Neuronal stem cell (in vitro differentiated cells): Measurements from ENCODE around the gene ADCK1.

Experiments
- DNase-seq: peaks from one replicate; pipeline ENCODE4 v3.0.0-alpha.2; 2013; ENCODE audit warnings: low spot score
- H2AFZ ChIP-seq: one replicate; pipeline ENCODE4 v1.6.1; 2013; ENCODE audit warnings: mild to moderate bottlenecking, low read length, inconsistent platforms
- H2AK5ac ChIP-seq: 2 replicates; pipeline ENCODE4 v1.6.1; 2013; ENCODE audit warnings: low read depth, mild to moderate bottlenecking, inconsistent platforms, low read length, moderate library complexity, mixed read lengths
- H2BK120ac ChIP-seq: 2 replicates; pipeline ENCODE4 v1.6.1; 2013; ENCODE audit warnings: low read depth, mild to moderate bottlenecking, inconsistent platforms, low read length, moderate library complexity, mixed read lengths
- H2BK12ac ChIP-seq: one replicate; pipeline ENCODE4 v1.6.1; 2013; ENCODE audit warnings: low read length, inconsistent platforms
- H2BK15ac ChIP-seq: 2 replicates; pipeline ENCODE4 v1.6.1; 2013; ENCODE audit warnings: mild to moderate bottlenecking, low read length, inconsistent platforms, mixed read lengths
- H2BK5ac ChIP-seq: one replicate; pipeline ENCODE4 v1.6.1; 2013; ENCODE audit warnings: inconsistent platforms, mild to moderate bottlenecking, low read length, moderate library complexity
- H3K14ac ChIP-seq: one replicate; pipeline ENCODE4 v1.6.1; 2013; ENCODE audit warnings: low read length, inconsistent platforms
- H3K18ac ChIP-seq: 2 replicates; pipeline ENCODE4 v1.6.1; 2013; ENCODE audit warnings: low read length, inconsistent platforms
- H3K23ac ChIP-seq: 2 replicates; pipeline ENCODE4 v1.6.1; 2013; ENCODE audit warnings: low read depth, mild to moderate bottlenecking, mixed read lengths, low read length, inconsistent platforms; ENCODE audit not compliant: poor library complexity
- H3K27ac ChIP-seq: replicated peaks from 3 replicates; pipeline ENCODE4 v1.5.1; 2013; ENCODE audit warnings: low read length, inconsistent platforms
- H3K27me3 ChIP-seq, 3 experiments: 2 replicates each; pipeline ENCODE4 v1.6.1; 2013; ENCODE audit warnings: low read length in 3 of 3, mild to moderate bottlenecking in 2 of 3, inconsistent platforms in 1 of 3, low read depth in 1 of 3, mixed read lengths in 1 of 3, moderate library complexity in 1 of 3; ENCODE audit not compliant: control insufficient read depth in 3 of 3, insufficient read depth in 3 of 3
- H3K36me3 ChIP-seq, 2 donors: replicated peaks in 1 of 2; 2 replicates each; pipeline ENCODE4 v1.6.1; 2013; ENCODE audit warnings: low read length in 2 of 2; ENCODE audit not compliant: control insufficient read depth in 2 of 2, insufficient read depth in 2 of 2
- H3K4ac ChIP-seq: 2 replicates; pipeline ENCODE4 v1.6.1; 2013; ENCODE audit warnings: inconsistent platforms, mild to moderate bottlenecking, low read length, moderate library complexity
- H3K4me1 ChIP-seq, 2 donors: 1 replicate in 1 of 2; 2 replicates in 1 of 2; pipeline ENCODE4 v1.6.1; 2013; ENCODE audit warnings: low read length in 2 of 2, low read depth in 1 of 2; ENCODE audit not compliant: control insufficient read depth in 2 of 2, insufficient read depth in 1 of 2
- H3K4me2 ChIP-seq: one replicate; pipeline ENCODE4 v1.6.1; 2013; ENCODE audit warnings: mild to moderate bottlenecking, low read length, inconsistent platforms; ENCODE audit not compliant: insufficient read depth, poor library complexity, severe bottlenecking
- H3K4me3 ChIP-seq, 2 donors: 2 replicates each; pipeline ENCODE4 v1.5.1; 2013; ENCODE audit warnings: low read length in 2 of 2, mild to moderate bottlenecking in 2 of 2, inconsistent platforms in 1 of 2, moderate library complexity in 1 of 2
- H3K79me1 ChIP-seq: one replicate; pipeline ENCODE4 v1.6.1; 2013; ENCODE audit warnings: low read depth, mild to moderate bottlenecking, inconsistent platforms, low read length, moderate library complexity
- H3K9ac ChIP-seq: one replicate; pipeline ENCODE4 v1.6.1; 2013; ENCODE audit warnings: mild to moderate bottlenecking, low read depth, low read length, inconsistent platforms; ENCODE audit not compliant: poor library complexity
- H3K9me3 ChIP-seq, 2 donors: replicated peaks in 1 of 2; 2 replicates each; pipeline versions ENCODE3 to v1.6.1; 2013; ENCODE audit warnings: low read length in 2 of 2, mild to moderate bottlenecking in 2 of 2, inconsistent platforms in 1 of 2, low read depth in 1 of 2, mixed read lengths in 1 of 2, moderate library complexity in 1 of 2; ENCODE audit not compliant: control insufficient read depth in 2 of 2, insufficient read depth in 1 of 2
- H4K8ac ChIP-seq: one replicate; pipeline ENCODE4 v1.6.1; 2013; ENCODE audit warnings: low read depth, mild to moderate bottlenecking, inconsistent platforms, low read length, moderate library complexity
- H4K91ac ChIP-seq: one replicate; pipeline ENCODE4 v1.6.1; 2013; ENCODE audit warnings: low read length, low read depth, mild to moderate bottlenecking, inconsistent platforms; ENCODE audit not compliant: poor library complexity
- WGBS, 2 donors: extraction: QIAGEN DNeasy Blood & Tissue Kit; methylation state at CpG; one replicate each; pipeline ENCODE4 v1.1.7; 2013; ENCODE audit warnings: missing lambda C conversion rate in 2 of 2, mixed read lengths in 1 of 2; ENCODE audit not compliant: insufficient read length in 2 of 2, insufficient replicate concordance in 1 of 2; ENCODE audit errors: extremely low coverage in 2 of 2; 5-methylcytosine and 5-hydroxymethylcytosine counted together

ADCK1 gene

DNA sequence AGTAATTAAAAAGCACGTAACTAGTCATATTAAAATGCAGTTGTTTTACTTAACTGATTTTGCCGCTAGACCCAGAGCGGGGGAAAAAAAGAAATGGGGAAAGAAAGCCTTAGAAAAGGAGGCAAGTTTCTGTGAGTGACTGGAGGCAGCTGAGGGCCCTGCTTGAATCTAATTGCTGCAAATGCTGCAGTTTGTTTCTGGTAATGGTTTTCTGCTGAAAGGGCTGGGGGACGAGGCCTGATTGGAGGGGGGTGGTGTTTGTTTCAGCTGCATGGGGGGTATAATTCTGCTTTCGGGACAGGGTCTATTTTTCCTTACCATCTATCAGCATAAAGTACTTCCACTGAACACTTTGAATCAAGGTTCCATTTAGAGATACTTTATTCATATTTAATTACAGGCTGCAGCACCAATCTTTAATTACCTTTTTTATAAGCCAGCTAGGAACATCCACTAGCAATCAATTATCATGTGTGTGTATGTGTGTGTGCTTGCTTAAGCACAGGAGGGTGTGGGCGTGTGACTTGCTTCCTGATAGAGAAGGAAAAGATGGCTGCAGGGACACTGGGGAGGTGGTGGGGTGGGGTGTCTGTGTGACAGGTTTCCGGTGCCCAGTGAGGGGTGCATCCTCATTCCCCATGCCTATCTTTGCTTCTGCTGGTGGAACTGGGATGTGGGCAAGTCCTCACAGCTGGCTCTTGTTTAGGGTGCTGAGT, 83.4 kb downstream of the ADCK1 start:
- peak overlapping the region; percentile 2 for H3K9ac ChIP-seq
- no peak overlapping the region for H2AK5ac ChIP-seq
- H3K4me2 ChIP-seq = no peak overlapping the region
- H3K18ac ChIP-seq = peak overlapping the region; percentile 40
- H2AFZ ChIP-seq = peak overlapping the region; percentile 32
- H3K36me3 ChIP-seq = no peaks in the 10 kb centered on the region
- H3K14ac ChIP-seq = no peak overlapping the region
- H3K27me3 ChIP-seq = no peaks in the 10 kb centered on the region
- H3K4me1 ChIP-seq = peaks cover 0 to 6% of the 10 kb centered on the region in 2 donors
- H3K4ac ChIP-seq = no peak overlapping the region
- WGBS, 2 donors = no CpG with 5 or more reads among the region's 7 CpGs
- no peak overlapping the region for H2BK15ac ChIP-seq
- DNase-seq = no peak
- H2BK120ac ChIP-seq = no peak overlapping the region
- no peak overlapping the region for H3K4me3 ChIP-seq
- H4K91ac ChIP-seq = no peak overlapping the region
- no peak overlapping the region for H3K27ac ChIP-seq
- no peak overlapping the region for H2BK12ac ChIP-seq
- H2BK5ac ChIP-seq = no peak overlapping the region
- H3K79me1 ChIP-seq = no peaks in the 10 kb centered on the region
- H3K9me3 ChIP-seq = no peaks in the 10 kb centered on the region
- no peak overlapping the region for H3K23ac ChIP-seq
- no peak overlapping the region for H4K8ac ChIP-seq

DNA sequence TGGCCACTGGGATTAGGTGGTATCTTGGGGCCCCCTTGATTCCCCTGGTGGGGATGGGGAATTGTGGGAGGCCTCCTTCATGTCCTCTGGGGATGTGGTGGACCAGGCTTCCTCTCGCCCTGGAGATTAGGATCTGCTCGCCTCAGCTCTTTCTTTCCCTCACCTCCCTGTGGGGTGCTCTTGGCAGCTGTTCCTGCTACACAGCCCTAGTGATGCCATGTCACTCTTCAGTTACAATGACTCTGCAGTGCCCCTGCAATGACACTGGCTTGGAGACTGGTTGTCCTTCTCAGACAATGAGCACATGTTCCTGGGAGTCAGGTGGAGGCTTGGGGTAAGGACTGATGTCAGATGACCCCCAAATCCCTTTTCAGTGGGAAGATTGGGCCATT, 83.9 kb downstream of the ADCK1 start:
- Histone ChIP-seq H4K8ac (no peak overlapping the region), H2BK12ac (no peak overlapping the region), H3K27me3 (no peaks in the 10 kb centered on the region), H3K9me3 (no peaks in the 10 kb centered on the region), H3K4ac (no peak overlapping the region), H3K9ac (no peak overlapping the region), H2BK120ac (no peak overlapping the region), H3K14ac (no peak overlapping the region), H3K18ac (no peak overlapping the region), H3K4me2 (no peak overlapping the region), H2BK15ac (no peak overlapping the region), H3K36me3 (no peaks in the 10 kb centered on the region), H2AK5ac (no peak overlapping the region), H2AFZ (no peak overlapping the region), H3K23ac (no peak overlapping the region), H2BK5ac (no peak overlapping the region), H3K79me1 (no peaks in the 10 kb centered on the region), H3K27ac (no peak overlapping the region), H4K91ac (no peak overlapping the region), H3K4me1 (peaks cover 0 to 6% of the 10 kb centered on the region in 2 donors), H3K4me3 (no peak overlapping the region)
- DNase-seq = no peak
- no CpG with 5 or more reads among the region's 2 CpGs for WGBS, 2 donors

DNA sequence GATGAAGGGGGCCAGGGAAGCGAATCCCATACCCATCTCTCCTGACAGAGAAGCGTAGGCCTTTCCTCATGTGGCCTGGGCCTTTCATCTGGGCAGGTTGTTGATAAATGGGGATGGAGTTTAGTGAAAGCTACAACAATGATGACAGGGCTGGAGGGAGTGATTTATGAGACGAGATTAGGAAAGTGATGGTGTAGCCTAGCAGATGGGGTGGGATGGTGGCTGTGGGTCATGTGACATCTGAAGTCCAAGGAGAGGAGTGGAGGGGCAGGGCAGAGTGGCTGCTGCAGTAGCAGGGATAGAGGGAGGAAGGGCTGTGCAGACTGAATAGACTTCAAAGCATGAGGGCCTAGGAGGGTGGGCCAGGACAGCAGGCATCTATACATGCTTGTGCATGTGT, 85.5 kb downstream of the ADCK1 start:
- 100% methylated on average over 1 of the region's 3 CpGs; no CpG with 5 or more reads in 1 of the 2 donors for WGBS, 2 donors

DNA sequence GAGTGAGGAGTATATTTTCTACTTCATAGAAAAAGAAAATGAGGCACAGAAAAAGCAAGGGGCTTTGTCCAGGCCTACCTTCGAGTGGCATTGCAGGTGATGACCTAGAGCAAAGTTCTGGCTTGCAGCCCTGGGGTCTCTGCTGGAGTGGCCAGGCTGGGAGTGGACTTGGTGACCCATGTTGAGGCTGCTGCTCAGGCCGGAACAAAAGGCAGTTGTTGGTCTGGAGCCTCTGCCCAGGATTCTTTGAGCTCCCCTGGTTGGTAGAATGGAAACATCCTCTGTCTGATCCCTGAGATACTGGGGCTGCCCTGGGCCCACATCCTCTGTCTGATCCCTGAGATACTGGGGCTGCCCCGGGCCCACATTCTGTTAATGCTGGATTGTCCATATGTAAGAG, 86.1 kb downstream of the ADCK1 start:
- H3K23ac ChIP-seq = no peak overlapping the region
- H3K9me3 ChIP-seq = peaks cover 0 to 3% of the 10 kb centered on the region in 2 donors
- H3K4me2 ChIP-seq = no peak overlapping the region
- WGBS, 2 donors = no CpG with 5 or more reads among the region's 3 CpGs
- H3K4me3 ChIP-seq = no peak overlapping the region
- H3K27me3 ChIP-seq = no peaks in the 10 kb centered on the region
- no peak overlapping the region for H3K4ac ChIP-seq
- no peak overlapping the region for H3K18ac ChIP-seq
- H3K27ac ChIP-seq = no peak overlapping the region
- no peak overlapping the region for H3K9ac ChIP-seq
- H2BK120ac ChIP-seq = no peak overlapping the region
- H3K14ac ChIP-seq = no peak overlapping the region
- no peak for DNase-seq
- no peak overlapping the region for H2BK15ac ChIP-seq
- H2AK5ac ChIP-seq = no peak overlapping the region
- no peak overlapping the region for H2BK5ac ChIP-seq
- H3K79me1 ChIP-seq = no peaks in the 10 kb centered on the region
- no peak overlapping the region for H4K8ac ChIP-seq
- H2BK12ac ChIP-seq = no peak overlapping the region
- H2AFZ ChIP-seq = no peak overlapping the region
- H3K4me1 ChIP-seq = peaks cover 0 to 6% of the 10 kb centered on the region in 2 donors
- H3K36me3 ChIP-seq = no peaks in the 10 kb centered on the region
- H4K91ac ChIP-seq = no peak overlapping the region

More for the DNA sequence above, 85.5 kb downstream of the ADCK1 start:
- Histone ChIP-seq H3K9me3 (peaks cover 0 to 3% of the 10 kb centered on the region in 2 donors), H2BK5ac (no peak overlapping the region), H2BK120ac (no peak overlapping the region), H3K27ac (no peak overlapping the region), H3K36me3 (no peaks in the 10 kb centered on the region), H3K27me3 (no peaks in the 10 kb centered on the region), H2BK12ac (no peak overlapping the region), H3K4me1 (peaks cover 0 to 6% of the 10 kb centered on the region in 2 donors), H3K18ac (no peak overlapping the region), H3K4me2 (no peak overlapping the region), H3K9ac (no peak overlapping the region), H2BK15ac (no peak overlapping the region), H2AK5ac (no peak overlapping the region), H3K79me1 (no peaks in the 10 kb centered on the region), H3K23ac (no peak overlapping the region), H3K4ac (no peak overlapping the region), H4K91ac (no peak overlapping the region), H3K4me3 (no peak overlapping the region), H3K14ac (no peak overlapping the region), H4K8ac (no peak overlapping the region), H2AFZ (no peak overlapping the region)
- no peak for DNase-seq
